C4-2B (cell line): Measurements from ENCODE around the gene FGF1.

Source experiments
- H3K27ac ChIP-seq: fragments of 450-650 bp; 2 replicates; pipeline ENCODE4 v1.5.1; 2017
- CTCF ChIP-seq: fragments of 450-650 bp; conservative IDR thresholded peaks from 2 replicates; pipeline ENCODE4 v1.5.1; 2017; ENCODE audit warnings: mild to moderate bottlenecking
- ZFX ChIP-seq: fragments of 450-650 bp; IDR thresholded peaks from 2 replicates; pipeline ENCODE4 v1.6.1; 2017

FGF1 gene

GRCh38 chr5:142694092-142694856 is 8.4 kb upstream of the FGF1 start:
- H3K27ac ChIP-seq = no peak overlapping the region
- no peak; the same call in 1 of the 2 replicates for TF ChIP-seq CTCF
- TF ChIP-seq ZFX = no peak

- H3K27ac ChIP-seq = no peak overlapping the region
Observed at GRCh38 chr5:142692321-142692894, 6.5 kb upstream of the FGF1 start.

GRCh38 chr5:142690667-142691066 is 4.8 kb upstream of the FGF1 start:
- TF ChIP-seq CTCF (no peak), ZFX (no peak)
- H3K27ac ChIP-seq = no peak overlapping the region

More at GRCh38 chr5:142692321-142692894, 6.5 kb upstream of the FGF1 start:
- no peak for TF ChIP-seq CTCF
- no peak for TF ChIP-seq ZFX

- TF ChIP-seq ZFX (no peak), CTCF (no peak)
- no peak overlapping the region for H3K27ac ChIP-seq
Observed at GRCh38 chr5:142689081-142689480, 3.2 kb upstream of the FGF1 start.

GRCh38 chr5:142688281-142688989 is 2.5 kb upstream of the FGF1 start:
- H3K27ac ChIP-seq = no peak overlapping the region
- TF ChIP-seq CTCF (no peak), ZFX (no peak)

GRCh38 chr5:142686968-142687367 is 1.1 kb upstream of the FGF1 start:
- no peak for TF ChIP-seq CTCF
- TF ChIP-seq ZFX = no peak
- no peak overlapping the region for H3K27ac ChIP-seq

GRCh38 chr5:142686210-142686734 is 382 bp upstream of the FGF1 start:
- H3K27ac ChIP-seq = no peak overlapping the region
- TF ChIP-seq CTCF (no peak), ZFX (no peak)
